OCI-LY7 (cell line): ENCODE results near the gene CFAP300. TPM values are rescaled to one million over a fixed set of nuclear protein-coding genes. Genes with fewer than 3 reads are reported as not detected.

ENCODE experiments used
- BruUV-seq: library from RNA; stranded (reverse); fragments of 400-500 nt; replicated peaks from 2 replicates; lab custom pipeline; 2021; lab: Mats Ljungman, UMichigan
- CTCF ChIA-PET: fragments of 300-600 bp; sonication (Branson Sonifier 250); formaldehyde crosslinking; loops from one replicate; lab custom pipeline; 2022; ENCODE audit warnings: antibody characterized with exemption; ENCODE audit not compliant: unreplicated experiment; lab: Charles Lee
- POLR2A ChIA-PET: fragments of 300-600 bp; sonication (Branson Sonifier 250); formaldehyde crosslinking; loops from one replicate; lab custom pipeline; 2022; ENCODE audit warnings: antibody characterized with exemption; lab: Charles Lee
- DNase-seq: peaks from one replicate; pipeline ENCODE4 v3.0.0-alpha.2; 2015; ENCODE audit warnings: low spot score
- H2AFZ ChIP-seq: fragments of 200-600 bp; sonication (generic), shearing (Covaris generic); 2 replicates; pipeline ENCODE4 v1.6.1; 2014; ENCODE audit warnings: mild to moderate bottlenecking, antibody characterized with exemption, low read length, moderate library complexity
- H3K27ac ChIP-seq: fragments of 200-600 bp; sonication (generic); 2 replicates; pipeline ENCODE4 v1.5.1; 2014; ENCODE audit warnings: mixed run types, low read depth, mild to moderate bottlenecking, moderate library complexity, low read length, inconsistent platforms; ENCODE audit not compliant: poor library complexity, severe bottlenecking
- H3K36me3 ChIP-seq: fragments of 200-600 bp; sonication (generic); 2 replicates; pipeline ENCODE4 v1.6.1; 2014; ENCODE audit warnings: mild to moderate bottlenecking, antibody characterized with exemption, low read length, moderate library complexity, mixed read lengths; ENCODE audit not compliant: insufficient read depth
- H3K4me1 ChIP-seq: fragments of 200-600 bp; sonication (generic); 2 replicates; pipeline ENCODE4 v1.5.1; 2014; ENCODE audit warnings: mild to moderate bottlenecking, low read length; ENCODE audit not compliant: insufficient read depth, poor library complexity, severe bottlenecking
- H3K4me2 ChIP-seq: fragments of 200-600 bp; sonication (generic); 2 replicates; pipeline ENCODE4 v1.6.1; 2014; ENCODE audit warnings: mild to moderate bottlenecking, low read length
- H3K4me3 ChIP-seq: fragments of 200-600 bp; sonication (generic); 2 replicates; pipeline ENCODE4 v1.5.1; 2014; ENCODE audit warnings: mild to moderate bottlenecking, low read depth, low read length; ENCODE audit not compliant: poor library complexity, severe bottlenecking
- H3K79me2 ChIP-seq: fragments of 200-600 bp; sonication (generic); 2 replicates; pipeline ENCODE4 v1.6.1; 2016; ENCODE audit warnings: low read depth, mild to moderate bottlenecking, low read length, moderate library complexity, mixed read lengths; ENCODE audit not compliant: insufficient read depth
- H3K9me2 ChIP-seq: fragments of 200-600 bp; sonication (generic); 2 replicates; pipeline ENCODE4 v1.6.1; 2016; ENCODE audit warnings: mild to moderate bottlenecking, low read length, mixed read lengths; ENCODE audit not compliant: insufficient read depth
- H3K9me3 ChIP-seq: fragments of 200-600 bp; sonication (generic); 2 replicates; pipeline ENCODE4 v1.6.1; 2014; ENCODE audit warnings: mild to moderate bottlenecking, mixed run types, low read length, mixed read lengths
- H4K20me1 ChIP-seq: fragments of 200-600 bp; sonication (generic); 2 replicates; pipeline ENCODE4 v1.6.1; 2014; ENCODE audit warnings: mild to moderate bottlenecking, antibody characterized with exemption, low read length, moderate library complexity, mixed read lengths; ENCODE audit not compliant: insufficient read depth
- EZH2phosphoT487 ChIP-seq: fragments of 200-600 bp; sonication (generic); IDR thresholded peaks from 2 replicates; pipeline ENCODE4 v1.6.1; 2018; ENCODE audit warnings: low read depth, borderline replicate concordance, mild to moderate bottlenecking, mixed run types, antibody characterized with exemption, low read length, moderate library complexity, mixed read lengths
- intact Hi-C: fragments of 100-400 bp; cut with micrococcal nuclease; formaldehyde crosslinking; loops from one replicate; pipeline ENCODE4 v1.10.0; 2022; ENCODE audit not compliant: unreplicated experiment
- total RNA-seq, 2 experiments: library from RNA; depleted of rRNA in 1 of 2; stranded (reverse); fragments of >200 nt in 1 of 2; shearing (Covaris generic) in 1 of 2; gene quantifications; 2 replicates each; pipeline ENCODE4 v1.2.3, GENCODE V29; 2014 to 2022
- TF ChIP-seq, protein P1 (sequence below): fragments of 200-600 bp; sonication (generic); conservative IDR thresholded peaks from 2 replicates; pipeline ENCODE4 v1.5.1; 2014; ENCODE audit warnings: mild to moderate bottlenecking, antibody characterized with exemption, low read length, moderate library complexity, mixed read lengths

Gene CFAP300
- total RNA-seq, 2 experiments from 2014 or later: not detected

DNA sequence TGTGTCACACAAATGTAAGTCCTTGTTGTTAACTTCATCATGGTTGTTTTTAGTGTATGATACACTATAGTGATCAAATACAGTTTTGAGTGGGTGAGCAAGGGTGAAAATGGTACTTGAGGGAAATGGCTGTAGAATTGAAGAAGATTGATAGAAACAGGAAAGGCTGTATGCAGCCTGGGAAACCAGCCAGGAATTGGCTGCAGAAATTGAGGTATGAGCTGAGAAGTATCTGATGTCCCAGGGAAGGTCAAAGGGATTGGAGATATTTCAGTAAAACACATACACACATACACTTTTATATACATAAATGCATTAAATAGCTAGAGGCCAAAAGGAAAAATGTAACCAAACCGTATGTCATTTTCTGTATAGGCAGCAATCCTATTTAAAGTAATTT is 49.9 kb downstream of the CFAP300 start:
- Histone ChIP-seq H3K9me2 (no peaks in the 10 kb centered on the region), H3K27ac (no peak overlapping the region), H3K9me3 (no peaks in the 10 kb centered on the region), H3K36me3 (no peaks in the 10 kb centered on the region), H3K4me3 (no peak overlapping the region), H3K79me2 (no peaks in the 10 kb centered on the region), H2AFZ (no peak overlapping the region), H3K4me1 (no peaks in the 10 kb centered on the region), H4K20me1 (no peaks in the 10 kb centered on the region), H3K4me2 (no peak overlapping the region)
- intact Hi-C loops: no loop called here
- no peak for DNase-seq
- no TSS peak for BruUV-seq
- TF ChIP-seq, protein P1, sequence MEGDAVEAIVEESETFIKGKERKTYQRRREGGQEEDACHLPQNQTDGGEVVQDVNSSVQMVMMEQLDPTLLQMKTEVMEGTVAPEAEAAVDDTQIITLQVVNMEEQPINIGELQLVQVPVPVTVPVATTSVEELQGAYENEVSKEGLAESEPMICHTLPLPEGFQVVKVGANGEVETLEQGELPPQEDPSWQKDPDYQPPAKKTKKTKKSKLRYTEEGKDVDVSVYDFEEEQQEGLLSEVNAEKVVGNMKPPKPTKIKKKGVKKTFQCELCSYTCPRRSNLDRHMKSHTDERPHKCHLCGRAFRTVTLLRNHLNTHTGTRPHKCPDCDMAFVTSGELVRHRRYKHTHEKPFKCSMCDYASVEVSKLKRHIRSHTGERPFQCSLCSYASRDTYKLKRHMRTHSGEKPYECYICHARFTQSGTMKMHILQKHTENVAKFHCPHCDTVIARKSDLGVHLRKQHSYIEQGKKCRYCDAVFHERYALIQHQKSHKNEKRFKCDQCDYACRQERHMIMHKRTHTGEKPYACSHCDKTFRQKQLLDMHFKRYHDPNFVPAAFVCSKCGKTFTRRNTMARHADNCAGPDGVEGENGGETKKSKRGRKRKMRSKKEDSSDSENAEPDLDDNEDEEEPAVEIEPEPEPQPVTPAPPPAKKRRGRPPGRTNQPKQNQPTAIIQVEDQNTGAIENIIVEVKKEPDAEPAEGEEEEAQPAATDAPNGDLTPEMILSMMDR: no peak
- CTCF ChIA-PET: no interaction called here
- POLR2A ChIA-PET: interaction anchor here (0.7 kb wide), 1 partner anchor 419 kb away, joined by 3 read pairs; no protein-coding TSS in a partner anchor

DNA sequence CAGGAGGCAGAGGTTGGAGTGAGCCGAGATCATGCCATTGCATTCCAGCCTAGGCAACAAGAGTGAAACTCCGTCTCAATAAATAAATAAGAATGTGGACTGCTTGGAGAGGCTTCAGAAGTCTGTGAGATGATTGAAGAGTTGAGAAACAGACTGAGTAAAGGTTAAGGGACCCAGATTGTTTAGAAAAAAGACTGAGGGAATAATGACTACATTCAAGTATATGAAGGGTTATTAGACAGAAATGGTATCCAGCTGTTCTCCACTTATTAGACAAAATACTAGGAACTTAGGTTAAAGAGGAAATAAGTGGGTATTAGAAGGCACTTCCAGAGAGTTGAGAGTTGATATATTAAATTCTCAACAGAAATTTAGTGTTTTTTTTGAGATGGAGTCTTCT is 52.5 kb downstream of the CFAP300 start:
- BruUV-seq: no TSS peak
- intact Hi-C loops: no loop called here
- TF ChIP-seq, protein P1: no peak
- TF ChIP-seq EZH2phosphoT487: no peak
- no peaks in the 10 kb centered on the region for H4K20me1 ChIP-seq
- no peaks in the 10 kb centered on the region for H3K9me3 ChIP-seq
- H3K27ac ChIP-seq: no peak overlapping the region
- H3K9me2 ChIP-seq: no peaks in the 10 kb centered on the region
- no peaks in the 10 kb centered on the region for H3K36me3 ChIP-seq
- H3K4me1 ChIP-seq: no peaks in the 10 kb centered on the region
- H2AFZ ChIP-seq: no peak overlapping the region
- ChIA-PET CTCF (no interaction called here), POLR2A (interaction anchor here (0.7 kb wide), 1 partner anchor 20 kb away, joined by 3 read pairs; no protein-coding TSS in a partner anchor)
- H3K79me2 ChIP-seq: no peaks in the 10 kb centered on the region
- no peak overlapping the region for H3K4me3 ChIP-seq
- DNase-seq: no peak
- H3K4me2 ChIP-seq: no peak overlapping the region

DNA sequence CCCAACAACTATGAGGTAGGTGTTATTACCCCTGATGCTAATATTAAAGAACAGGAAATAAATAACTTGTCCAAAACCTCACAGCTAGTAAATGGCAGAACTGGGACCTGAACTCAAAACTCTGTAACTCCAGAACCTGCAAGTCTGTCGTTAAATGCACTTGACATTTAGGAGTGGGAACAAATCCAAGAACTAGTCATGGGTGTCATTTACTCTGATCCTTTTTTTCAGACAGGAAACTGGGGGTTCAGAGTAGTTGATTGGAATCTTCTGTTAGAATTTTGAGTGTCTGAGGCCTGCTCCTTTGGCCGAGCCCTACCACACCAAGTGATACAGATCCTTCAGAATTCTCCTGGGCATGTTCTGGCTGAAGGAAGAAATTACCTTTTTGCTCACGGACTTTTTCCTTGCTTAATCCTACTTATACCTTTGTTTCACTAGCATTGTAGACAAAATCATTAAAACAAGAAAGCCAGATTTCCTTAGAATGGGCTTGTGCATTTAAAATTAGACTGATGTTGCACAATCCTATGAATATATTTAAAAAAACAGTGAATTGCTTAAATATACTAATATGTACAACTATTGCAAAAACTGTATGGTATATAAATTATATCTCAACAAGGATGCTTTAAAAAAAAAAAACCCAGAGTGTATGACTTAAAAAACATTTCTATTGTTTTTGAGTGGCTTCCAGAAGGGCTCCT is 61.6 kb downstream of the CFAP300 start:
- TF ChIP-seq EZH2phosphoT487: no peak
- TF ChIP-seq, protein P1: no peak
- no peak for DNase-seq
- Histone ChIP-seq H3K79me2 (no peaks in the 10 kb centered on the region), H3K9me2 (no peaks in the 10 kb centered on the region), H3K36me3 (no peaks in the 10 kb centered on the region), H3K4me2 (no peak overlapping the region), H4K20me1 (no peaks in the 10 kb centered on the region), H3K4me3 (no peak overlapping the region), H3K27ac (no peak overlapping the region), H3K4me1 (no peaks in the 10 kb centered on the region), H3K9me3 (no peaks in the 10 kb centered on the region), H2AFZ (no peak overlapping the region)
- POLR2A ChIA-PET: no interaction called here
- no TSS peak for BruUV-seq
- intact Hi-C loops: no loop called here
- CTCF ChIA-PET: no interaction called here
